Measurements from ENCODE around the gene DFFB. TPM values are rescaled to one million over a fixed set of nuclear protein-coding genes. Genes with fewer than 3 reads are reported as not detected.

DFFB gene
- total RNA-seq, 3 donors from 2014 or later, result 7.6 to 9.2 (median 8.4) TPM

- Histone ChIP-seq H3K9me3 (no peaks in the 10 kb centered on the region), H3K36me3 (ENCODE audit: low read depth) (no peaks in the 10 kb centered on the region), H3K4me3 (no peak overlapping the region), H3K4me1 (ENCODE audit: low read depth) (no peaks in the 10 kb centered on the region)
- intact Hi-C loops (cut with DNase I, micrococcal nuclease), result no loop called here
- ATAC-seq (no peak), DNase-seq (no peak)
- TF ChIP-seq CTCF (IDR thresholded peaks at IDR 0.05), result no peak
Observed at GRCh38 chr1:3930301-3931006, 73.2 kb downstream of the DFFB start.

GRCh38 chr1:3931007-3931912 is 74.0 kb downstream of the DFFB start:
- Histone ChIP-seq H3K9me3 (peaks cover 1% of the 10 kb centered on the region), H3K36me3 (ENCODE audit: low read depth) (no peaks in the 10 kb centered on the region), H3K4me3 (no peak overlapping the region), H3K4me1 (ENCODE audit: low read depth) (no peaks in the 10 kb centered on the region)
- intact Hi-C loops (cut with DNase I, micrococcal nuclease), result no loop called here
- ATAC-seq, result no peak
- DNase-seq, result no peak
- TF ChIP-seq CTCF (IDR thresholded peaks at IDR 0.05), result no peak

DNA sequence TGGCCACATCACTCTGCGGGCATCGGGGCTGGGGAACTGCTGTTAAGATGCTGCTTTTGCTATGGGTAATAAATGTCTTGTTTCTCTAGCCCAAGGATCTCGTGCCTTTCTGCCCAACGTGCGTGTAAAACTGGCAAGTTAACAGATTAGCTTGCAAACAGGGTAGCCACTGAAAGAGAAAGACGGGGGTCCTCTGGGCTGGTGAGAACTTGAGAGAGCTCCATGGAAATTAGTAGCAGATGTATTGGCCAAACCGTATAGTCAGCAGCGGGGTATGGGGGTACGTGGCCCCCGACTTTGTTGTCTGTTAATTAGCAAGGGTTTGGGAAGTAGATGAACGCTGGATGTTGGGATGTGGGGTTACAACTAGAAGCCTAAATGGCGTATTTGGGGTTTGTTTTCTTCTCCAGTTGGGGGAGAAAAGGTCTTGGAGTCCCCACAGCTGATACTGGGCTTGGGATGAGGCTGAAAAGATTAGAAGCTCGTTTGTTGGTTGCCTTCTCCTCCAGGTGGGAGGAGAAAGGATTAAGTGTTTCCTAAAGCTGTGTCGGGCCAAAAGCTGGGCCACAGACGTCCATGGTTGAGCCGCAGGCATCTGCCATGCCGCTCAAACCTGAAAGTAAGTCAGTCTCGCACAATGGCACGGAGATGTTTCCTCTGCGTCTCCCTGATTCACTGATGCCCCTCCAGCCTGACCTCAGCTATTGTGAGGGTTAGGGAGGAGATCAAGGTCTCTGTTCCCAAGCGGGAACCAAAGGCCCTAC is 75.1 kb downstream of the DFFB start:
- ATAC-seq, result no peak

More for the DNA sequence above, 75.1 kb downstream of the DFFB start:
- no peak for TF ChIP-seq CTCF (IDR thresholded peaks at IDR 0.05)
- intact Hi-C loops (cut with DNase I, micrococcal nuclease), result no loop called here
- Histone ChIP-seq H3K4me1 (ENCODE audit: low read depth) (no peaks in the 10 kb centered on the region), H3K9me3 (peaks cover 8% of the 10 kb centered on the region), H3K36me3 (ENCODE audit: low read depth) (no peaks in the 10 kb centered on the region), H3K4me3 (no peak overlapping the region)
- no peak for DNase-seq

Other genes starting within 250 kb of the DFFB start
- 10 to 100 TPM in 1 of 3 donors, 1 to 10 TPM in 2; 6.2 to 12.2 (median 8.5) TPM for gene MEGF6, start 246.0 kb upstream of the DFFB start, total RNA-seq
- gene TPRG1L, start 232.5 kb upstream of the DFFB start, total RNA-seq, result 10 to 100 TPM; 70.4 to 96.0 (median 76.1) TPM
- gene WRAP73, start 207.4 kb upstream of the DFFB start, total RNA-seq, result 10 to 100 TPM; 19.2 to 26.3 (median 21.0) TPM
- gene TP73, start 205.0 kb upstream of the DFFB start, total RNA-seq, result under 1 TPM; 0.12 to 0.63 (median 0.51) TPM
- gene CCDC27, start 105.0 kb upstream of the DFFB start, total RNA-seq, result not detected
- gene SMIM1, start 84.7 kb upstream of the DFFB start, total RNA-seq, result 10 to 100 TPM in 1 of 3 donors, 1 to 10 TPM in 2; 1.6 to 16.1 (median 2.6) TPM
- 10 to 100 TPM; 33.2 to 58.9 (median 34.7) TPM for gene LRRC47, start 61.0 kb upstream of the DFFB start, total RNA-seq
- gene CEP104, start 265 bp upstream of the DFFB start, total RNA-seq, result 10 to 100 TPM; 33.4 to 62.0 (median 36.1) TPM
- gene C1orf174, start 42.8 kb downstream of the DFFB start, total RNA-seq, result 10 to 100 TPM; 19.3 to 23.7 (median 21.8) TPM